ENCODE data around the gene JAG2. TPM values are rescaled to one million over a fixed set of nuclear protein-coding genes. Genes with fewer than 3 reads are reported as not detected.

JAG2 gene
- total RNA-seq, 4 donors from 2014 or later = 7.5 to 33.0 (median 11.2) TPM

DNA sequence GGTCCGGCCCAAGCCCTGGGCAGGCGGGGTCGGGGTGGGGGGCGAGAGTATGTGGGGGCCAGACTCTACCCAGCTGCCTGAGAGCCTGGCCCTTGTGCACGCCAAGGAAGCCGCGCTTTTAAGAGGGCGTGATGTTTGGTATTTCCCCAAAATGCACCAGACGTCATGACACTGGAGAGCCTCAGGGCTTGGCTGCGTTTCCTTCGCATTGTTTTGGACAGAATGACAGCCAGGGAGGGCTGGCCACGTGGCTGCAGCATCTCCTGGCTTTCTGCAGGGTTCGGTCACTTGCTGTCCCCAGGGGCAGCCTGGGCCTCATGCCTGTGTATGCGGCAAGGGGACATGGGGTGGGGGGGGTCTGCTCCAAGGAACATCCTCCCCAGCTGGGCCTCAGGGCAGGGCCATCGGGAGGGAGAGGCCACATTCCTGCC, 28.6 kb upstream of the JAG2 start:
- TF ChIP-seq, protein P1, sequence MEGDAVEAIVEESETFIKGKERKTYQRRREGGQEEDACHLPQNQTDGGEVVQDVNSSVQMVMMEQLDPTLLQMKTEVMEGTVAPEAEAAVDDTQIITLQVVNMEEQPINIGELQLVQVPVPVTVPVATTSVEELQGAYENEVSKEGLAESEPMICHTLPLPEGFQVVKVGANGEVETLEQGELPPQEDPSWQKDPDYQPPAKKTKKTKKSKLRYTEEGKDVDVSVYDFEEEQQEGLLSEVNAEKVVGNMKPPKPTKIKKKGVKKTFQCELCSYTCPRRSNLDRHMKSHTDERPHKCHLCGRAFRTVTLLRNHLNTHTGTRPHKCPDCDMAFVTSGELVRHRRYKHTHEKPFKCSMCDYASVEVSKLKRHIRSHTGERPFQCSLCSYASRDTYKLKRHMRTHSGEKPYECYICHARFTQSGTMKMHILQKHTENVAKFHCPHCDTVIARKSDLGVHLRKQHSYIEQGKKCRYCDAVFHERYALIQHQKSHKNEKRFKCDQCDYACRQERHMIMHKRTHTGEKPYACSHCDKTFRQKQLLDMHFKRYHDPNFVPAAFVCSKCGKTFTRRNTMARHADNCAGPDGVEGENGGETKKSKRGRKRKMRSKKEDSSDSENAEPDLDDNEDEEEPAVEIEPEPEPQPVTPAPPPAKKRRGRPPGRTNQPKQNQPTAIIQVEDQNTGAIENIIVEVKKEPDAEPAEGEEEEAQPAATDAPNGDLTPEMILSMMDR (IDR thresholded peaks at IDR 0.05) = no peak
- no peak for TF ChIP-seq POLR2A (IDR thresholded peaks at IDR 0.05)
- peaks cover 0 to 46% (median 22%) of the 10 kb centered on the region in 4 donors for H3K4me1 ChIP-seq
- no peak for DNase-seq
- H3K36me3 ChIP-seq = no peaks in the 10 kb centered on the region
- H3K9me3 ChIP-seq = no peaks in the 10 kb centered on the region
- peak overlapping the region in 2 of 4 donors; percentile 38 to 49 for H3K27ac ChIP-seq
- H3K4me3 ChIP-seq = peak overlapping the region in 1 of 4 donors; percentile 28
- peaks cover 0 to 26% of the 10 kb centered on the region in 2 donors for H3K27me3 ChIP-seq

DNA sequence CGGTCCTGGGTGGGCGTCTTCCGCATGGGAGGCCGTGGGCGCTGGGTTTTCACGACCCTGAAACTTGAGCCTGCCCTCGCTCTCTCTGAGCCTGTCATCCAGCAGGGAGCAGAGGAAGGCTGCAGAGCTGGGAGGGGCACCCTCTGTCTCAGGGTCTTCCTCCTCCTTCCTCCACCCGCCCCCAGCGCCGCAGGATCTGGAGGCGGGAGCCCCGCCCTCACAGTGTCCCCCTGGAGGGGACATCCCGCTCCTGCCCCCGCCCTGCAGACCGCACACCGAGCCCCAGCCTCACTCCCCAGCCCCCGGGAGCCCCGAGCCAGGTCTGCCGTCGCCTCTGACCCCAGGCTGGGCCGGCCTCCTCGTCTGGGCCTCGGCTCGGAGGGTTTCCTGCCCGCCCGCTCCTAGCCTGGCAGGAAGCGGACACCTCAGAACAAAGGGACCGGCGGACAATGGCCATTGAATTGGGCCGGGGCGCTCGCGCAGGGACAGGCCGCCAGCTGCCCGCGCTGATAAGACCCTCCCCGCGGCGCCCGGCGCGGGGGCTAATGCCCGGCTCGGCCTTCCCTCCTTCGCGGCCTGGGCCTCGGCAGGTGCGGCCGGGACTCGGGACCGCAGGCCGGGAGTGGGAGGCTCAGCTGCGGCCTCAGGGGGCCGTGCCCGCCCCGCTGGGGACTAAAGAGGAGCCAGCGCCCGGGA, 27.8 kb upstream of the JAG2 start:
- Histone ChIP-seq H3K27me3 (peaks cover 0 to 26% of the 10 kb centered on the region in 2 donors), H3K9me3 (no peaks in the 10 kb centered on the region), H3K36me3 (no peaks in the 10 kb centered on the region), H3K4me3 (peak overlapping the region in 3 of 4 donors; percentile 21 to 28 (median 21)), H3K4me1 (peaks cover 0 to 38% (median 18%) of the 10 kb centered on the region in 4 donors), H3K27ac (peak overlapping the region in 2 of 4 donors; percentile 39 to 49)
- TF ChIP-seq POLR2A (IDR thresholded peaks at IDR 0.05) = no peak
- TF ChIP-seq, protein P1 (IDR thresholded peaks at IDR 0.05) = no peak
- DNase-seq = no peak

DNA sequence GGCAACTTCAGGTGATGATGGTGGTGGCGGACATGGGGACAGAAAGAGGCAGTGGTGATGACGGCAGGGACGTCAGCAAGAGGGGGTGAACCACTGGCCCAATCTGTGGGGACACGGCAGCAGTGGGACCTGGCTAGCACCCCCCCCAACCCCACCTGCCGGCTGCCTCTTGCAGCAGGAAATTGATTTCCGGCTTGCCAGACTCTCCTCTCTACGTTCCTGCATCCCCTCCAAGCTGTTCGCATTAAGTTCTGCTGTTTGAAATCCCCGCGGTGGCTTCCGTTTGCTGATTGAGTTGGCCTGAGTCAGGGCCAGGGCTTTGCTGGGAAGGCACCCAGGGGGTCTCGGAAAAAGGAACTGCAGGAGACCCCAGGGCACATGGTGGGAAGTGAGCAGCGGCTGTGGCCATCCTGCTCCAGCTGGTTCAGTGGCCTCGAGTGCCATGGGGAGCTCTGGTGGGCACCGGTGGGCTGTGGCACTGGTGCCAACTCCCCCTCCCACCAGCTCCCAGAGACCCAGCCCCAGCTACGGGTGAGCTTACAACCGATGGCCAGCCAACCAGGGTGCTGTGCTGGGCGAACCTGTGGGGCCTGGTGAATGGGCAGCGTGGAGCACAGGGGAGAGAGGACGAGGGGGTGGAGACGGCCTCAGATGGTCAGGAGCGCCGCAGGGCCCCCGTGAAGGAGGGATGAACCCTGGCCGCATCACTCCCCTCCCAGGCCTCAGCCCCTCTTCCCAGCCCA, 27.1 kb upstream of the JAG2 start:
- H3K4me3 ChIP-seq = no peak overlapping the region
- H3K27me3 ChIP-seq = peaks cover 0 to 26% of the 10 kb centered on the region in 2 donors
- DNase-seq = no peak
- no peaks in the 10 kb centered on the region for H3K36me3 ChIP-seq
- no peaks in the 10 kb centered on the region for H3K9me3 ChIP-seq
- no peak for TF ChIP-seq POLR2A (IDR thresholded peaks at IDR 0.05)
- TF ChIP-seq, protein P1 (IDR thresholded peaks at IDR 0.05) = no peak
- peaks cover 0 to 35% (median 17%) of the 10 kb centered on the region in 4 donors for H3K4me1 ChIP-seq
- H3K27ac ChIP-seq = peak overlapping the region in 2 of 4 donors; percentile 39 to 49

DNA sequence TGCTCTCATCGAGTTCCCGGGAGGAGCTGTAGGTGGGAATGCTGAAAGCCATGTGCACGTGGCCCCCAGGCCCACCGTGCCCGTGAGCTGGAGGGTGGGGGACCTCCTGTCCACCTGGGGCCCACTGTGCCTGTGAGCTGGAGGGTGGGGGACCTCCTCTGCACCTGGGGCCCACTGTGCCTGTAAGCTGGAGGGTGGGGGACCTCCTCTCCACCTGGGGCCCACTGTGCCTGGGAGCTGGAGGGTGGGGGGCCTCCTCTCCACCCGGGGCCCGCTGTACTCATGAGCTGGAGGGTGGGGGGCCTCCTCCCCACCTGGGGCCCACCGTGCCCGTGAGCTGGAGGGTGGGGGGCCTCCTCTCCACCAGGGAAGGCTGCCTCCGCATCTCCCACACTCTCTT, 26.5 kb upstream of the JAG2 start:
- TF ChIP-seq, protein P1 (IDR thresholded peaks at IDR 0.05) = no peak
- no peak for TF ChIP-seq POLR2A (IDR thresholded peaks at IDR 0.05)
- Histone ChIP-seq H3K4me3 (no peak overlapping the region), H3K4me1 (peaks cover 0 to 35% (median 17%) of the 10 kb centered on the region in 4 donors), H3K36me3 (no peaks in the 10 kb centered on the region), H3K27me3 (peaks cover 0 to 26% of the 10 kb centered on the region in 2 donors), H3K9me3 (no peaks in the 10 kb centered on the region), H3K27ac (no peak overlapping the region)
- DNase-seq = no peak

DNA sequence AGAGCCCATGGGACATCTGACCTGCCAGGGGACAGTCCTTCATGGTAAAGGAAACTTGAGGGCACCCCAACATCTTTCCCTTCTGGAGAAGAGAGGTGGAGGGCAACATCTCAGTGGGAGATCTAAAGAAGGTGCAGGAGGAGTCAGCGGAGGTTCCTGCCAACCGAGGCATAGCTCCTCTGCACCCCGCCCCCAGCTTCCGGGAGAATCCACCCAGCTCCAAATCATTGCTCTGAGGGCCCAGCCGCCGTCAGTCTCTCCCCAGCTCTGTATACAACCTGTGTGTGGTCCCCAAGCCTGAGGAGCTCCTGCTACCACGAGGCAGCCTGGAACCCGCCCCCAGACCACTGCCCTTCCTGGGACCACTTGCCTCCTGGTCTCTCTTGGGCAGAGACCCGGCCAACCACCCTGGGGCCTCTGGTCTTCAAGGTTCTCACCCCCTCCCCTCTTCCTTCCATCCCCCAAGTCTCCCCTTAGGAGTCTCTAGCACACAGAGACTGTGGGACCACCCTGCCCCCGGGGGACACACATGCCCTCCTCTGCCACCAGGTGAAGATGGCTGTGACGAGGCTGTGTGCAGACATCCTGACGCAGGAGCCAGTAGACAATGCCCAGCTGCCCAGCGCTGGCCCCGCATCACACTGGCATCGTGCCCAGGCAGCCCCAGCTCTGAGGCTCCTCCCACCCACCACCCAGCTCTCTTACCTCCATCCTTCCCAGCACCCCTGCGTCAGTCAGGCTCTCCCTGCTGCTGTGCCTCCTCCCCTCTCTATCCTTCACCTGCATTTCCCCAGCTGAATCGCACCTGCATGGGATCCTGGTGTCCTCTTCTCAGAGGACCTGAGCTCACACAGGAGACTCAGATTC, 25.6 kb upstream of the JAG2 start:
- peaks cover 0 to 35% (median 17%) of the 10 kb centered on the region in 4 donors for H3K4me1 ChIP-seq
- peak overlapping the region in 1 of 4 donors; percentile 22 for H3K27ac ChIP-seq
- H3K9me3 ChIP-seq = no peaks in the 10 kb centered on the region
- H3K36me3 ChIP-seq = no peaks in the 10 kb centered on the region
- peaks cover 0 to 26% of the 10 kb centered on the region in 2 donors for H3K27me3 ChIP-seq
- DNase-seq = peak in 1 of 3 donors; percentile 31
- TF ChIP-seq, protein P1 (IDR thresholded peaks at IDR 0.05) = no peak
- TF ChIP-seq POLR2A (IDR thresholded peaks at IDR 0.05) = no peak
- H3K4me3 ChIP-seq = no peak overlapping the region
